Neural cell (in vitro differentiated cells): ENCODE measurements around the gene UBE2H. TPM values are rescaled to one million over a fixed set of nuclear protein-coding genes. Genes with fewer than 3 reads are reported as not detected.

Source experiments
- H2AFZ ChIP-seq: fragments of 200-600, 300-800 bp; sonication (generic), shearing (Covaris generic); 2 replicates; pipeline ENCODE4 v1.6.0; 2014; ENCODE audit warnings: low read depth, mild to moderate bottlenecking, antibody characterized with exemption, low read length, moderate library complexity
- H3F3A ChIP-seq: fragments of 200-600 bp; shearing (Covaris generic); 2 replicates; pipeline ENCODE4 v1.6.1; 2016; ENCODE audit warnings: mild to moderate bottlenecking, moderate library complexity, mixed read lengths, antibody characterized with exemption, low read length; ENCODE audit not compliant: insufficient read depth, poor library complexity, severe bottlenecking
- H3K27ac ChIP-seq: fragments of 200-600, 300-800 bp; sonication (generic), shearing (Covaris generic); 2 replicates; pipeline ENCODE4 v1.5.1; 2014; ENCODE audit warnings: mild to moderate bottlenecking, low read length, moderate library complexity
- H3K27me3 ChIP-seq: fragments of 300-800, 200-600 bp; sonication (generic), shearing (Covaris generic); 2 replicates; pipeline ENCODE4 v1.6.0; 2014; ENCODE audit warnings: mild to moderate bottlenecking, low read depth, low read length, moderate library complexity; ENCODE audit not compliant: insufficient read depth
- H3K36me3 ChIP-seq: fragments of 300-800, 200-600 bp; sonication (generic), shearing (Covaris generic); 2 replicates; pipeline ENCODE4 v1.5.1; 2014; ENCODE audit warnings: mild to moderate bottlenecking, antibody characterized with exemption, low read length, moderate library complexity; ENCODE audit not compliant: insufficient read depth
- H3K4me2 ChIP-seq: fragments of 300-800, 200-600 bp; sonication (generic), shearing (Covaris generic); 2 replicates; pipeline ENCODE4 v1.6.0; 2014; ENCODE audit warnings: mild to moderate bottlenecking, low read length
- H3K4me3 ChIP-seq: fragments of 300-800, 200-600 bp; sonication (generic), shearing (Covaris generic); 2 replicates; pipeline ENCODE4 v1.5.1; 2014; ENCODE audit warnings: mild to moderate bottlenecking, low read length, moderate library complexity
- H3K79me2 ChIP-seq: fragments of 200-600 bp; shearing (Covaris generic); replicated peaks from 2 replicates; pipeline ENCODE4 v1.6.0; 2014; ENCODE audit warnings: mild to moderate bottlenecking, low read length, moderate library complexity; ENCODE audit not compliant: insufficient read depth
- H3K9ac ChIP-seq: fragments of 300-800, 200-600 bp; sonication (generic), shearing (Covaris generic); 2 replicates; pipeline ENCODE4 v1.6.1; 2016; ENCODE audit warnings: mild to moderate bottlenecking, low read length, mixed read lengths
- H3K9me2 ChIP-seq: fragments of 200-600 bp; shearing (Covaris generic); 2 replicates; pipeline ENCODE4 v1.6.1; 2016; ENCODE audit warnings: mild to moderate bottlenecking, low read length, mixed read lengths; ENCODE audit not compliant: insufficient read depth
- H3K9me3 ChIP-seq: fragments of 200-600, 300-800 bp; sonication (generic), shearing (Covaris generic); 2 replicates; pipeline ENCODE4 v1.6.1; 2016; ENCODE audit warnings: mild to moderate bottlenecking, mixed run types, low read length, moderate library complexity, mixed read lengths
- H4K20me1 ChIP-seq: fragments of 200-600 bp; shearing (Covaris generic); 2 replicates; pipeline ENCODE4 v1.6.1; 2016; ENCODE audit warnings: mild to moderate bottlenecking, mixed run types; ENCODE audit not compliant: insufficient read depth
- EP300 ChIP-seq: fragments of 450-650 bp; conservative IDR thresholded peaks from 2 replicates; pipeline ENCODE4 v1.6.1; 2014; ENCODE audit warnings: antibody characterized with exemption, mild to moderate bottlenecking, moderate library complexity; ENCODE audit not compliant: poor library complexity, severe bottlenecking
- EZH2 ChIP-seq: fragments of 200-600, 300-800 bp; shearing (Covaris generic), sonication (generic); IDR thresholded peaks from 2 replicates; pipeline ENCODE4 v1.6.1; 2014; ENCODE audit warnings: antibody characterized with exemption, low read length, borderline replicate concordance, mild to moderate bottlenecking; ENCODE audit not compliant: insufficient read depth, poor library complexity, severe bottlenecking
- MXI1 ChIP-seq: fragments of 450-650 bp; conservative IDR thresholded peaks from 2 replicates; pipeline ENCODE4 v1.6.1; 2014; ENCODE audit warnings: antibody characterized with exemption, mild to moderate bottlenecking; ENCODE audit not compliant: poor library complexity, severe bottlenecking
- POLR2AphosphoS5 ChIP-seq: IDR thresholded peaks from 2 replicates; pipeline ENCODE4 v1.6.1; 2012
- RAD21 ChIP-seq: fragments of 450-650 bp; conservative IDR thresholded peaks from 2 replicates; pipeline ENCODE4 v1.6.1; 2014; ENCODE audit warnings: antibody characterized with exemption, mild to moderate bottlenecking, moderate library complexity
- REST ChIP-seq: IDR thresholded peaks from 2 replicates; pipeline ENCODE4 v1.6.1; 2012; ENCODE audit warnings: borderline replicate concordance
- SMC3 ChIP-seq: fragments of 450-650 bp; conservative IDR thresholded peaks from 2 replicates; pipeline ENCODE4 v1.6.1; 2014; ENCODE audit warnings: antibody characterized with exemption, mild to moderate bottlenecking, moderate library complexity; ENCODE audit not compliant: poor library complexity
- TAF1 ChIP-seq: IDR thresholded peaks from 2 replicates; pipeline ENCODE4 v1.6.1; 2012; ENCODE audit warnings: low read depth
- polyA plus RNA-seq: library from polyadenylated mRNA; depleted of rRNA; stranded (reverse); fragments of >200 nt; gene quantifications from 2 replicates; pipeline ENCODE4 v1.2.3, GENCODE V29; 2014
- TF ChIP-seq, protein P1 (sequence below): fragments of 450-650 bp; IDR thresholded peaks from 2 replicates; pipeline ENCODE4 v1.5.1; 2014; ENCODE audit warnings: antibody characterized with exemption, mild to moderate bottlenecking, moderate library complexity; ENCODE audit not compliant: poor library complexity, severe bottlenecking

The UBE2H gene
- polyA plus RNA-seq, 1 donor from 2014 or later: 96.1 TPM

- Histone ChIP-seq H3K4me2 (no peak overlapping the region), H3F3A (no peaks in the 10 kb centered on the region), H3K36me3 (peaks cover 5% of the 10 kb centered on the region), H3K9me2 (no peaks in the 10 kb centered on the region), H3K9me3 (no peaks in the 10 kb centered on the region), H3K4me3 (no peak overlapping the region), H3K27me3 (no peaks in the 10 kb centered on the region), H3K79me2 (peaks cover 39% of the 10 kb centered on the region), H4K20me1 (peaks cover 5% of the 10 kb centered on the region), H3K27ac (no peak overlapping the region), H2AFZ (no peak overlapping the region), H3K9ac (no peak overlapping the region)
- TF ChIP-seq, protein P1, sequence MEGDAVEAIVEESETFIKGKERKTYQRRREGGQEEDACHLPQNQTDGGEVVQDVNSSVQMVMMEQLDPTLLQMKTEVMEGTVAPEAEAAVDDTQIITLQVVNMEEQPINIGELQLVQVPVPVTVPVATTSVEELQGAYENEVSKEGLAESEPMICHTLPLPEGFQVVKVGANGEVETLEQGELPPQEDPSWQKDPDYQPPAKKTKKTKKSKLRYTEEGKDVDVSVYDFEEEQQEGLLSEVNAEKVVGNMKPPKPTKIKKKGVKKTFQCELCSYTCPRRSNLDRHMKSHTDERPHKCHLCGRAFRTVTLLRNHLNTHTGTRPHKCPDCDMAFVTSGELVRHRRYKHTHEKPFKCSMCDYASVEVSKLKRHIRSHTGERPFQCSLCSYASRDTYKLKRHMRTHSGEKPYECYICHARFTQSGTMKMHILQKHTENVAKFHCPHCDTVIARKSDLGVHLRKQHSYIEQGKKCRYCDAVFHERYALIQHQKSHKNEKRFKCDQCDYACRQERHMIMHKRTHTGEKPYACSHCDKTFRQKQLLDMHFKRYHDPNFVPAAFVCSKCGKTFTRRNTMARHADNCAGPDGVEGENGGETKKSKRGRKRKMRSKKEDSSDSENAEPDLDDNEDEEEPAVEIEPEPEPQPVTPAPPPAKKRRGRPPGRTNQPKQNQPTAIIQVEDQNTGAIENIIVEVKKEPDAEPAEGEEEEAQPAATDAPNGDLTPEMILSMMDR: no peak
- TF ChIP-seq EZH2 (no peak), POLR2AphosphoS5 (no peak), TAF1 (no peak), MXI1 (no peak), EP300 (no peak), SMC3 (no peak), REST (no peak), RAD21 (no peak)
Measured at GRCh38 chr7:129907122-129907736, 45.5 kb downstream of the UBE2H start.

DNA sequence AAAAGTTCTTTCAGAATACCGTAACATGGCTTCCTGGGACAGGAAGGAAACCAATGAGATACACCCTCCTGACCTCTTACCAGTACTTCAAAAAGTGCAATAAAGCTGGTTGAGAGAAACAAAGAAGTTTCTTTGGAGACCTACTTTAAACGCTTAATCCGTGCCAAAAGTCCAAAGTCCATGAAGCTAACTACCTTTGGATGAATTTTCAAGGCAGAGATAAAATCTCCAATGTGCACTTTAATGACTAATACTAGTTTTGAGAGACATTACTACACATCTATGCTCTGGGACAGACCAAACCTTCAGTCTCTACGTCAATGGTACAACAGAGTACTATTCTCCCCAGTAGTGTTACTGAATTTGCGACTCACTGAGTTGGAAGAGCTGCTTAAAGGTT lies 46.1 kb downstream of the UBE2H start:
- Histone ChIP-seq H3K79me2 (peaks cover 34% of the 10 kb centered on the region), H3F3A (no peaks in the 10 kb centered on the region), H3K4me2 (no peak overlapping the region), H3K9ac (no peak overlapping the region), H3K27me3 (no peaks in the 10 kb centered on the region), H3K27ac (no peak overlapping the region), H3K4me3 (no peak overlapping the region), H3K9me3 (no peaks in the 10 kb centered on the region), H3K9me2 (no peaks in the 10 kb centered on the region), H4K20me1 (peaks cover 5% of the 10 kb centered on the region), H2AFZ (no peak overlapping the region), H3K36me3 (peaks cover 5% of the 10 kb centered on the region)
- no peak for TF ChIP-seq TAF1
- no peak for TF ChIP-seq RAD21
- TF ChIP-seq EZH2: no peak
- TF ChIP-seq REST: no peak
- TF ChIP-seq POLR2AphosphoS5: no peak
- TF ChIP-seq, protein P1: no peak
- no peak for TF ChIP-seq EP300
- TF ChIP-seq MXI1: no peak
- TF ChIP-seq SMC3: no peak
